HEK293 (cell line): ENCODE measurements around the gene NYAP2.

ENCODE experiments used
- CTCF ChIA-PET: fragments of 350-600 bp; formaldehyde crosslinking; extraction: SDS; loops from one replicate; lab custom pipeline; 2021; ENCODE audit warnings: antibody characterized with exemption; lab: Yijun Ruan, JAX
- POLR2A ChIA-PET: fragments of 300-600 bp; formaldehyde crosslinking; extraction: SDS; loops from one replicate; lab custom pipeline; 2020; ENCODE audit warnings: antibody characterized with exemption, inconsistent platforms; lab: Yijun Ruan, JAX
- H3K27ac ChIP-seq: fragments of 200-500 bp; sonication (Bioruptor generic); 2 replicates; pipeline ENCODE4 v1.5.1; 2014; ENCODE audit warnings: low read depth, low read length, control low read depth, inconsistent platforms; ENCODE audit errors: extremely low read depth
- H3K36me3 ChIP-seq, 2 experiments: fragments of 200-500 bp in 1 of 2; sonication (Bioruptor generic) in 1 of 2; 1 replicate in 1 of 2; 2 replicates in 1 of 2; pipeline ENCODE4 v1.5.1; 2014 to 2017; ENCODE audit warnings: inconsistent platforms in 2 of 2, low read length in 2 of 2; ENCODE audit not compliant: control insufficient read depth in 2 of 2, insufficient read depth in 1 of 2
- H3K4me1 ChIP-seq: fragments of 200-500 bp; sonication (Bioruptor generic); 2 replicates; pipeline ENCODE4 v1.5.1; 2014; ENCODE audit warnings: mild to moderate bottlenecking, low read length, inconsistent platforms; ENCODE audit not compliant: control insufficient read depth, insufficient read depth
- H3K4me3 ChIP-seq: 2 replicates; pipeline ENCODE4 v1.5.1; 2011; ENCODE audit warnings: low read depth, mild to moderate bottlenecking, control low read depth, low read length, moderate library complexity
- H3K9me3 ChIP-seq: fragments of 200-500 bp; sonication (Bioruptor generic); 2 replicates; pipeline ENCODE4 v1.5.1; 2014; ENCODE audit warnings: low read depth, low read length, inconsistent platforms; ENCODE audit not compliant: control insufficient read depth, insufficient read depth
- EGR2 ChIP-seq: fragments of 450-650 bp; formaldehyde crosslinking; IDR thresholded peaks from 2 replicates; pipeline ENCODE4 v1.5.1; 2016; ENCODE audit warnings: low read depth, missing biosample characterization, missing genetic modification characterization
- FEZF1 ChIP-seq: fragments of 450-650 bp; formaldehyde crosslinking; IDR thresholded peaks from 2 replicates; pipeline ENCODE4 v1.5.1; 2016; ENCODE audit warnings: missing biosample characterization, missing genetic modification characterization
- GFI1B ChIP-seq: fragments of 450-650 bp; formaldehyde crosslinking; IDR thresholded peaks from 2 replicates; pipeline ENCODE4 v1.5.1; 2016; ENCODE audit warnings: missing biosample characterization, missing genetic modification characterization
- GLI2 ChIP-seq: fragments of 450-650 bp; formaldehyde crosslinking; IDR thresholded peaks from 2 replicates; pipeline ENCODE4; 2017; ENCODE audit warnings: missing biosample characterization, missing genetic modification characterization, low read depth, borderline replicate concordance
- PRDM1 ChIP-seq: fragments of 450-650 bp; formaldehyde crosslinking; IDR thresholded peaks from 2 replicates; pipeline ENCODE4; 2016; ENCODE audit warnings: missing biosample characterization, missing genetic modification characterization
- PRDM6 ChIP-seq: fragments of 450-650 bp; formaldehyde crosslinking; IDR thresholded peaks from 2 replicates; pipeline ENCODE4 v1.5.1; 2017; ENCODE audit warnings: missing biosample characterization, missing genetic modification characterization
- TRIM28 ChIP-seq: IDR thresholded peaks from 2 replicates; pipeline ENCODE4 v1.6.1; 2011; ENCODE audit warnings: low read length, control low read depth, borderline replicate concordance
- ZFHX2 ChIP-seq: fragments of 450-650 bp; formaldehyde crosslinking; conservative IDR thresholded peaks from 2 replicates; pipeline ENCODE4 v1.5.1; 2016; ENCODE audit warnings: missing biosample characterization, missing genetic modification characterization
- ZFP69B ChIP-seq: fragments of 450-650 bp; formaldehyde crosslinking; IDR thresholded peaks from 2 replicates; pipeline ENCODE4 v1.5.1; 2016; ENCODE audit warnings: missing biosample characterization, missing genetic modification characterization
- ZNF112 ChIP-seq: fragments of 450-650 bp; formaldehyde crosslinking; IDR thresholded peaks from 2 replicates; pipeline ENCODE4 v1.5.0; 2017; ENCODE audit warnings: missing biosample characterization, missing genetic modification characterization
- ZNF114 ChIP-seq: fragments of 450-650 bp; formaldehyde crosslinking; IDR thresholded peaks from 2 replicates; pipeline ENCODE4 v1.5.0; 2017; ENCODE audit warnings: missing biosample characterization, missing genetic modification characterization
- ZNF132 ChIP-seq: fragments of 450-650 bp; formaldehyde crosslinking; IDR thresholded peaks from 2 replicates; pipeline ENCODE4 v1.5.1; 2017; ENCODE audit warnings: missing biosample characterization, missing genetic modification characterization, borderline replicate concordance
- ZNF133 ChIP-seq: fragments of 450-650 bp; formaldehyde crosslinking; IDR thresholded peaks from 2 replicates; pipeline ENCODE4 v1.5.1; 2016; ENCODE audit warnings: missing biosample characterization, missing genetic modification characterization
- ZNF155 ChIP-seq: fragments of 450-650 bp; formaldehyde crosslinking; IDR thresholded peaks from 2 replicates; pipeline ENCODE4 v1.5.1; 2016; ENCODE audit warnings: missing biosample characterization, missing genetic modification characterization
- ZNF16 ChIP-seq: fragments of 450-650 bp; formaldehyde crosslinking; IDR thresholded peaks from 2 replicates; pipeline ENCODE4 v1.5.1; 2016; ENCODE audit warnings: low read depth, missing biosample characterization, missing genetic modification characterization
- ZNF2 ChIP-seq: fragments of 450-650 bp; formaldehyde crosslinking; IDR thresholded peaks from 2 replicates; pipeline ENCODE4 v1.5.1; 2016; ENCODE audit warnings: missing biosample characterization, missing genetic modification characterization
- ZNF223 ChIP-seq: fragments of 450-650 bp; formaldehyde crosslinking; IDR thresholded peaks from 2 replicates; pipeline ENCODE4 v1.5.1; 2016; ENCODE audit warnings: missing biosample characterization, missing genetic modification characterization
- ZNF292 ChIP-seq: fragments of 450-650 bp; formaldehyde crosslinking; IDR thresholded peaks from 2 replicates; pipeline ENCODE4 v1.5.1; 2016; ENCODE audit warnings: low read depth, missing biosample characterization, missing genetic modification characterization, borderline replicate concordance
- ZNF37A ChIP-seq: fragments of 450-650 bp; IDR thresholded peaks from 2 replicates; pipeline ENCODE4 v1.5.1; 2018; ENCODE audit warnings: missing biosample characterization, missing genetic modification characterization
- ZNF423 ChIP-seq: fragments of 450-650 bp; formaldehyde crosslinking; IDR thresholded peaks from 2 replicates; pipeline ENCODE4 v1.5.1; 2016; ENCODE audit warnings: missing biosample characterization, missing genetic modification characterization
- ZNF426 ChIP-seq: fragments of 450-650 bp; formaldehyde crosslinking; IDR thresholded peaks from 2 replicates; pipeline ENCODE4 v1.5.1; 2017; ENCODE audit warnings: missing biosample characterization, missing genetic modification characterization, mild to moderate bottlenecking, inconsistent platforms, moderate library complexity
- ZNF501 ChIP-seq: fragments of 450-650 bp; formaldehyde crosslinking; IDR thresholded peaks from 2 replicates; pipeline ENCODE4 v1.5.1; 2016; ENCODE audit warnings: missing biosample characterization, missing genetic modification characterization
- ZNF580 ChIP-seq: fragments of 450-650 bp; formaldehyde crosslinking; IDR thresholded peaks from 2 replicates; pipeline ENCODE4 v1.5.1; 2016; ENCODE audit warnings: missing biosample characterization, missing genetic modification characterization
- ZNF660 ChIP-seq: fragments of 450-650 bp; IDR thresholded peaks from 2 replicates; pipeline ENCODE4 v1.5.1; 2018; ENCODE audit warnings: missing biosample characterization, mild to moderate bottlenecking, missing genetic modification characterization
- ZNF664 ChIP-seq: fragments of 450-650 bp; formaldehyde crosslinking; IDR thresholded peaks from 2 replicates; pipeline ENCODE4 v1.5.1; 2016; ENCODE audit warnings: missing biosample characterization, missing genetic modification characterization
- ZNF704 ChIP-seq: fragments of 450-650 bp; formaldehyde crosslinking; IDR thresholded peaks from 2 replicates; pipeline ENCODE4 v1.5.1; 2016; ENCODE audit warnings: missing biosample characterization, missing genetic modification characterization
- ZNF76 ChIP-seq: fragments of 450-650 bp; formaldehyde crosslinking; IDR thresholded peaks from 2 replicates; pipeline ENCODE4; 2016; ENCODE audit warnings: low read depth, missing biosample characterization, missing genetic modification characterization, borderline replicate concordance
- ZNF792 ChIP-seq: fragments of 450-650 bp; formaldehyde crosslinking; IDR thresholded peaks from 2 replicates; pipeline ENCODE4 v1.5.1; 2016; ENCODE audit warnings: missing biosample characterization, missing genetic modification characterization
- ZNF837 ChIP-seq: fragments of 450-650 bp; formaldehyde crosslinking; IDR thresholded peaks from 2 replicates; pipeline ENCODE4 v1.5.1; 2016; ENCODE audit warnings: missing biosample characterization, missing genetic modification characterization
- ZSCAN16 ChIP-seq: fragments of 450-650 bp; formaldehyde crosslinking; IDR thresholded peaks from 2 replicates; pipeline ENCODE4 v1.5.1; 2016; ENCODE audit warnings: missing biosample characterization, missing genetic modification characterization
- ZSCAN30 ChIP-seq: fragments of 450-650 bp; IDR thresholded peaks from 2 replicates; pipeline ENCODE4 v1.5.1; 2018; ENCODE audit warnings: missing biosample characterization, mild to moderate bottlenecking, missing genetic modification characterization, moderate library complexity

Gene NYAP2

GRCh38 chr2:225496568-225496967 lies 97.1 kb downstream of the NYAP2 start:
- Histone ChIP-seq H3K4me3 (no peak overlapping the region), H3K4me1 (no peaks in the 10 kb centered on the region), H3K36me3 (no peaks in the 10 kb centered on the region), H3K9me3 (no peaks in the 10 kb centered on the region), H3K27ac (no peak overlapping the region)
- ChIA-PET POLR2A (no interaction called here), CTCF (interaction anchor here (0.7 kb wide), 1 partner anchor 9 kb away, joined by 3 read pairs; no protein-coding TSS in a partner anchor)
- no peak for TF ChIP-seq ZNF37A
- TF ChIP-seq GFI1B (tag by site-specific recombination): no peak
- no peak for TF ChIP-seq ZNF223 (tag by site-specific recombination)
- no peak for TF ChIP-seq PRDM1 (tag by site-specific recombination)
- TF ChIP-seq ZNF664 (tag by site-specific recombination): no peak
- TF ChIP-seq ZNF16 (tag by site-specific recombination): no peak
- no peak for TF ChIP-seq ZNF660
- TF ChIP-seq ZNF2 (tag by site-specific recombination): no peak
- TF ChIP-seq ZNF114: no peak
- TF ChIP-seq TRIM28: no peak
- no peak for TF ChIP-seq ZNF792 (tag by site-specific recombination)
- TF ChIP-seq ZNF580 (tag by site-specific recombination): no peak
- TF ChIP-seq ZNF155: no peak
- no peak for TF ChIP-seq ZNF704 (tag by site-specific recombination)
- no peak for TF ChIP-seq ZFP69B (tag by site-specific recombination)
- no peak for TF ChIP-seq ZNF112 (tag by site-specific recombination)
- no peak for TF ChIP-seq ZNF837 (tag by site-specific recombination)
- TF ChIP-seq ZNF133 (tag by site-specific recombination): no peak

- CTCF ChIA-PET: no interaction called here
- TF ChIP-seq GLI2 (tag by site-specific recombination): no peak
- no peaks in the 10 kb centered on the region for H3K4me1 ChIP-seq
- no peaks in the 10 kb centered on the region for H3K9me3 ChIP-seq
- H3K27ac ChIP-seq: no peak overlapping the region
- POLR2A ChIA-PET: no interaction called here
- H3K4me3 ChIP-seq: no peak overlapping the region
- H3K36me3 ChIP-seq: no peaks in the 10 kb centered on the region
Observed at GRCh38 chr2:225497166-225497565, 97.7 kb downstream of the NYAP2 start.

- Histone ChIP-seq H3K4me1 (no peaks in the 10 kb centered on the region), H3K4me3 (no peak overlapping the region), H3K27ac (no peak overlapping the region), H3K36me3 (no peaks in the 10 kb centered on the region), H3K9me3 (no peaks in the 10 kb centered on the region)
- TF ChIP-seq ZSCAN30 (tag by site-specific recombination) (no peak), ZNF501 (tag by site-specific recombination) (no peak), ZFHX2 (tag by site-specific recombination) (no peak)
- CTCF ChIA-PET: no interaction called here
- POLR2A ChIA-PET: no interaction called here
Observed at GRCh38 chr2:225501022-225501421, 101.5 kb downstream of the NYAP2 start.

GRCh38 chr2:225502971-225503370 lies 103.5 kb downstream of the NYAP2 start:
- POLR2A ChIA-PET: no interaction called here
- Histone ChIP-seq H3K27ac (no peak overlapping the region), H3K9me3 (no peaks in the 10 kb centered on the region), H3K4me3 (no peak overlapping the region), H3K36me3 (no peaks in the 10 kb centered on the region), H3K4me1 (no peaks in the 10 kb centered on the region)
- CTCF ChIA-PET: no interaction called here
- no peak for TF ChIP-seq ZNF132 (tag by site-specific recombination)
- no peak for TF ChIP-seq PRDM6
- no peak for TF ChIP-seq ZSCAN16 (tag by site-specific recombination)
- TF ChIP-seq ZNF426 (tag by site-specific recombination): no peak
- TF ChIP-seq ZNF76 (tag by site-specific recombination): no peak
- no peak for TF ChIP-seq ZNF292
- no peak for TF ChIP-seq ZFHX2 (tag by site-specific recombination)
- TF ChIP-seq ZNF423: no peak
- TF ChIP-seq EGR2 (tag by site-specific recombination): no peak
- no peak for TF ChIP-seq FEZF1
